Panc1 (cell line): ENCODE measurements around the gene SLC7A11. TPM values are rescaled to one million over a fixed set of nuclear protein-coding genes. Genes with fewer than 3 reads are reported as not detected.

ENCODE experiments used
- ATAC-seq: fragments of 200-7000 bp; cut with Tn5 transposase; 2 replicates; pipeline ENCODE4 v1.9.1; 2020; ENCODE audit warnings: mild to moderate bottlenecking, moderate library complexity
- BruUV-seq: library from RNA; stranded (reverse); fragments of 400-500 nt; replicated peaks from 2 replicates; lab custom pipeline; 2021; lab: Mats Ljungman, UMichigan
- CTCF ChIA-PET: fragments of 300-600 bp; sonication (Branson Sonifier 250); formaldehyde crosslinking; loops from one replicate; lab custom pipeline; 2022; ENCODE audit warnings: antibody characterized with exemption; lab: Charles Lee
- POLR2A ChIA-PET: fragments of 300-600 bp; sonication (Branson Sonifier 250); formaldehyde crosslinking; loops from one replicate; lab custom pipeline; 2022; ENCODE audit warnings: antibody characterized with exemption; lab: Charles Lee
- DNase-seq: peaks from one replicate; pipeline ENCODE4 v3.0.0-alpha.2; 2010; ENCODE audit warnings: low read depth, low spot score
- H3K27ac ChIP-seq: 2 replicates; pipeline ENCODE4 v1.5.1; 2011; ENCODE audit warnings: mild to moderate bottlenecking, low read length, inconsistent platforms
- H3K27me3 ChIP-seq: fragments of 200-500 bp; sonication (Bioruptor generic); 2 replicates; pipeline ENCODE4 v1.6.0; 2014; ENCODE audit warnings: low read length, inconsistent platforms; ENCODE audit not compliant: control insufficient read depth, insufficient read depth
- H3K36me3 ChIP-seq: fragments of 200-500 bp; sonication (Bioruptor generic); 2 replicates; pipeline ENCODE4 v1.5.1; 2014; ENCODE audit warnings: inconsistent platforms, mild to moderate bottlenecking, low read length, moderate library complexity; ENCODE audit not compliant: control insufficient read depth, insufficient read depth
- H3K4me1 ChIP-seq: 2 replicates; pipeline ENCODE4 v1.5.1; 2011; ENCODE audit warnings: inconsistent platforms, mild to moderate bottlenecking, low read length, moderate library complexity; ENCODE audit not compliant: control insufficient read depth, insufficient read depth
- H3K4me3 ChIP-seq, 2 experiments: 2 replicates each; pipeline ENCODE4 v1.5.1; 2011 to 2012; ENCODE audit warnings: low read depth in 2 of 2, low read length in 2 of 2, mild to moderate bottlenecking in 2 of 2, inconsistent platforms in 1 of 2, moderate library complexity in 1 of 2
- H3K9me3 ChIP-seq: fragments of 200-500 bp; sonication (Bioruptor generic); 2 replicates; pipeline ENCODE4 v1.5.1; 2014; ENCODE audit warnings: low read depth, mild to moderate bottlenecking, inconsistent platforms, low read length, moderate library complexity; ENCODE audit not compliant: control insufficient read depth, insufficient read depth
- CTCF ChIP-seq: fragments of 450-650 bp; IDR thresholded peaks from 2 replicates; pipeline ENCODE4 v1.5.1; 2017; ENCODE audit warnings: mild to moderate bottlenecking
- POLR2AphosphoS5 ChIP-seq: IDR thresholded peaks from 2 replicates; pipeline ENCODE4 v1.6.1; 2012; ENCODE audit warnings: mild to moderate bottlenecking, low read depth, low read length, moderate library complexity
- REST ChIP-seq, 2 experiments: IDR thresholded peaks; 2 replicates each; pipeline ENCODE4 v1.6.1; 2011 to 2012; ENCODE audit warnings: low read depth in 2 of 2, control low read depth in 1 of 2, low read length in 1 of 2, mild to moderate bottlenecking in 1 of 2, moderate library complexity in 1 of 2; ENCODE audit not compliant: insufficient read depth in 1 of 2
- SIN3A ChIP-seq: IDR thresholded peaks from 2 replicates; pipeline ENCODE4 v1.6.1; 2012; ENCODE audit warnings: low read depth, mild to moderate bottlenecking, low read length, moderate library complexity, borderline replicate concordance; ENCODE audit not compliant: insufficient read depth
- TCF7L2 ChIP-seq: IDR thresholded peaks from 2 replicates; pipeline ENCODE4 v1.6.1; 2011; ENCODE audit warnings: mild to moderate bottlenecking, low read depth, low read length, inconsistent platforms
- in situ Hi-C: cut with HindIII; loops from 2 replicates; pipeline ENCODE4 v1.10.0; 2016; ENCODE audit warnings: low sequenced_read_pairs, low pct_unique_long_range_greater_than_20kb
- intact Hi-C: fragments of 100-400 bp; cut with micrococcal nuclease; formaldehyde crosslinking; loops from one replicate; pipeline ENCODE4 v1.10.0; 2022; ENCODE audit not compliant: unreplicated experiment
- total RNA-seq: library from RNA; stranded (reverse); gene quantifications from one replicate; pipeline ENCODE4 v1.2.1, GENCODE V29; 2021; ENCODE audit not compliant: unreplicated experiment

SLC7A11 gene
- total RNA-seq, 1 experiment from 2014 or later: 6.4 TPM

- no peaks in the 10 kb centered on the region for H3K36me3 ChIP-seq
- no peak overlapping the region for H3K27ac ChIP-seq
- in situ Hi-C loops: no loop called here
- TF ChIP-seq REST (IDR thresholded peaks at IDR 0.05; ENCODE audit: insufficient read depth in 1 of 2, low read depth in 2 of 2, low read length in 1 of 2) (no peak), POLR2AphosphoS5 (no peak), TCF7L2 (no peak), SIN3A (no peak), CTCF (no peak)
- DNase-seq: no peak
- ChIA-PET CTCF (no interaction called here), POLR2A (no interaction called here)
- no peaks in the 10 kb centered on the region for H3K4me1 ChIP-seq
- H3K9me3 ChIP-seq: no peaks in the 10 kb centered on the region
- no TSS peak for BruUV-seq
- ATAC-seq: no peak
- intact Hi-C loops: no loop called here
- H3K27me3 ChIP-seq: no peaks in the 10 kb centered on the region
- no peak overlapping the region for H3K4me3 ChIP-seq
Measured at GRCh38 chr4:138249132-138249531, 7.0 kb upstream of the SLC7A11 start.

GRCh38 chr4:138248058-138248457 is 5.9 kb upstream of the SLC7A11 start:
- DNase-seq (no peak), ATAC-seq (no peak)
- ChIA-PET CTCF (no interaction called here), POLR2A (no interaction called here)
- Histone ChIP-seq H3K36me3 (no peaks in the 10 kb centered on the region), H3K27me3 (no peaks in the 10 kb centered on the region), H3K4me3 (no peak overlapping the region), H3K9me3 (no peaks in the 10 kb centered on the region), H3K27ac (no peak overlapping the region), H3K4me1 (no peaks in the 10 kb centered on the region; the same call in 1 of the 2 replicates)
- BruUV-seq: no TSS peak
- TF ChIP-seq POLR2AphosphoS5 (no peak), REST (IDR thresholded peaks at IDR 0.05; ENCODE audit: insufficient read depth in 1 of 2, low read depth in 2 of 2, low read length in 1 of 2) (no peak), SIN3A (no peak), CTCF (no peak), TCF7L2 (no peak)
- intact Hi-C loops (no loop called here), in situ Hi-C loops (no loop called here)
